ENCODE data around the gene DNAJB8.

DNA sequence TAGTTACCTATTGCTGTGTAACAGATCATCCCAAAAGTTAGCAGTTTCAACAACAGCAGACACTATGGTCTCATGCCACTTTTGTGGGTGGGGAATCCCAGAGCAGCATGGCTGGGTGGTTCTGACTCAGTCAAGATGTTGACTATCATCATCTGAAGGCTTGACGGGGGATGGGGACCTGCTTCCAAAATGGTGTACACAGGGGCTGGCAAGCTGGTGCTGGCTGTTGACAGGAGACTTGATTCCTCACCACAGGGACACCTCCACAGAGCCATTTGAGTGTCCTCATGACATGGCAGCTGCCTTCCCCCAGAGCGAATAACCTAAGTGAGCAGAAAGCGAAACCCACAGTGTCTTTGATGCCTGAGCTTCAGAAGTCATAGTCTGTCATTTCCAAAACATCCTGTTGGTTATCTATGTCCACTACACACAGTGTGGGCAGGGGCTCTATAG is 19.1 kb downstream of the DNAJB8 start:
- TF ChIP-seq EZH2 (IDR thresholded peaks at IDR 0.05; ENCODE audit: borderline replicate concordance, low read depth, low read length, severe bottlenecking), result no peak
- TF ChIP-seq, protein P1, sequence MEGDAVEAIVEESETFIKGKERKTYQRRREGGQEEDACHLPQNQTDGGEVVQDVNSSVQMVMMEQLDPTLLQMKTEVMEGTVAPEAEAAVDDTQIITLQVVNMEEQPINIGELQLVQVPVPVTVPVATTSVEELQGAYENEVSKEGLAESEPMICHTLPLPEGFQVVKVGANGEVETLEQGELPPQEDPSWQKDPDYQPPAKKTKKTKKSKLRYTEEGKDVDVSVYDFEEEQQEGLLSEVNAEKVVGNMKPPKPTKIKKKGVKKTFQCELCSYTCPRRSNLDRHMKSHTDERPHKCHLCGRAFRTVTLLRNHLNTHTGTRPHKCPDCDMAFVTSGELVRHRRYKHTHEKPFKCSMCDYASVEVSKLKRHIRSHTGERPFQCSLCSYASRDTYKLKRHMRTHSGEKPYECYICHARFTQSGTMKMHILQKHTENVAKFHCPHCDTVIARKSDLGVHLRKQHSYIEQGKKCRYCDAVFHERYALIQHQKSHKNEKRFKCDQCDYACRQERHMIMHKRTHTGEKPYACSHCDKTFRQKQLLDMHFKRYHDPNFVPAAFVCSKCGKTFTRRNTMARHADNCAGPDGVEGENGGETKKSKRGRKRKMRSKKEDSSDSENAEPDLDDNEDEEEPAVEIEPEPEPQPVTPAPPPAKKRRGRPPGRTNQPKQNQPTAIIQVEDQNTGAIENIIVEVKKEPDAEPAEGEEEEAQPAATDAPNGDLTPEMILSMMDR (IDR thresholded peaks at IDR 0.05; ENCODE audit: borderline replicate concordance, extremely low read depth, low read length, poor library complexity, severe bottlenecking), result no peak

Measured in DND-41 (cell line).